Stimulated activated CD4-positive, alpha-beta T cell treated with anti-CD3 and anti-CD28 coated beads, Interleukin-12 subunit alpha, Interleukin-12 subunit beta, amount 100 ng/mL, for 48 hours (primary cell): ENCODE data around the gene CCNI2.

Source experiments
- DNase-seq, 3 donors: peaks; one replicate each; pipeline ENCODE4 v3.0.0-alpha.2; 2020; ENCODE audit warnings: low read depth in 2 of 3, low spot score in 1 of 3

The CCNI2 gene

DNA sequence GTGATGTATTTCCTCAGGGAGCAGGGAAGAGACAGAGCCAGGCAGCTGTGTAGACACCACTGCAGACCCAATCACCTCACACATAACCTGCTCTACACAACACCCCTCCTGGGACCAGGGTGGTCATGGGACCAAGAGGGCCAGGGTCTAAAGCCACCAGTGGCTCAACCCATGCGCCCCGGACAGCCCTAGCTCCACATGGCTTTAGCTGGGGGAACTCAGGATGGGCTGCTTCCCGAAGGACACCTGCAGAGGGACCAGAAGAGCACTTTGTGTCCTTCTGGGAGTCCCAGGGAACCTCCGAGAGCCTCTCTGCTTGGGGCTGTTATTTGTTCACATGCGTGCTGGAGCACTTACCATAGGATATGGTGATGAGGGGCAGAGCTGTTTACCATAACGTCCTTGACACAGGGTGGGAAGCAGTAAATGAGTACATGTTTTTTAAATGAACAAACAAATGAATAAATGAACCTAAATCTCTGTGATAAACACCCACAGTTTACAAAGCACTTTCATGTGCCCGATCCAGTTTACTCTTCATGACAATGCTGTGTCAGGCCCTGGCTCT lies 17.5 kb downstream of the CCNI2 start:
- DNase-seq, result no peak

DNA sequence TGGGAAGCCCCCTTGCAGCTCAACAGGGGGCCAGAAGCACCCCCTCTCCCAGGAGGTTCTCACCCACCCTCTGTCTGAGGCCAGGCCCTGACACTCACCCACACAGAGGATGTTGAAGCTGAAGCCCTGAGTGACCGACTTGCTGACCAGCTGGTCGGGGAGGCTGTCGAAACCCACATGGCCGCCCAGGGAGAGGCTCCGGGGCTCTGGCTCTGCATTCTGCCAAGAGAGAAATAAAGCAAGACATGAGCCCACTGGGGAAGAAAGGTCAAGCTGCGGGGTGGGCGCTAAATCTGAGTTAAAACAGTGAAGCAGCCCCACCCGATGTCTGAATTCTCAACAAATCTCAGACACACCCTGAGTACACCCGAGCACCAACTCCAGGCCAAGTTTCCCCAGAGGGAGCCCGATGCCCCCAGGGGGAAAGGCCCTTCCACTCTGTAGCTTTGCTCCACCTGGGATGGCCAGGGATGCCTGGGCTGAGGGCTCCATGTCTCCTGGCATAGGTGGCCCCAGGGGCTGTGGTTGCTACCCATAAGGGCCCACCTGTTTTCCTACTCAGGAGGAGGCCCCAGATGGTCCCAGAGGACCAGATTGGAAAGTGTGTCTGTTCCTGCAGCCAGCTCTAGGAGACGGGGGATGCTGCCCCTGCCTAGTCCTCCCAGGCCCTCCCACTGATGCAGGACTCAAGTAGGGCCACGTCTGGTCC lies 18.2 kb downstream of the CCNI2 start:
- no peak for DNase-seq

DNA sequence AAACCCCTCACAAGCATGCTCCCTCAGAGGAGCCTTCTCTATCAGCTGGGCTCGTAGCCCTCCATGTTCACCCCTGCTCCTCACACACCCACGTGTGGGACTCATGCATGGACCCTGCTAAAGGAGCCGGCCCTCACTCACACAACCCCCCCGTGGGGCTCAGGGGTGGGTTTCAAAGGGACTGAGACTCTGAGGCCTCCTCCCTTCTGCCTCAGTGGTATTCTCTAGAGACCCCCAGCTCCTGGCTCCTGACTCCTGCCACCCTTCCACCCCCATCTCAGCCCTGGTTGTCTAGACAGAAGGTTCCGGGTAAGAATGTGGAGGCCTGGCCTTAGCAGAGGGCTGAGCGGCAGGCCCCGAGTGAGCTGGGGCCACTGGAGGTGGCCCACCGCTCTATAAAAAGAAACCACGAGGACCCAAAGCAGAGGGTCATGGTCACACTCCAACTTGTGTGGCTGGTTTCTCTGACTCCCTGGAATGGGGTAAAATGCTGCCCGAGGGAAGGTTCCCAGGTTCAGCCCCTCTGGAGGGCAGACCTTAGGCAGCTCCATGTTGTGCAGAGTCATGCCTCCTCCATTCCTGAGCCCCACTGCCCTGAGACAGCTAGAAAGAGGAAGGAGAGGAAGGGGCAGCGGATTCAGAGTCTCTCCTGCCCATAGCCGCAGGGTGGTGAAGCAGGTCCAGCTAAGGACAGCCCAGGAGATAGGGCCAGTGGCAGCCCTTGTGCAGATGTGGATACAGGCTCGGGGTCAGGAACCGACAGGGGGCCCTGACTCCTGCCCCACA lies 19.0 kb downstream of the CCNI2 start:
- DNase-seq, result no peak

DNA sequence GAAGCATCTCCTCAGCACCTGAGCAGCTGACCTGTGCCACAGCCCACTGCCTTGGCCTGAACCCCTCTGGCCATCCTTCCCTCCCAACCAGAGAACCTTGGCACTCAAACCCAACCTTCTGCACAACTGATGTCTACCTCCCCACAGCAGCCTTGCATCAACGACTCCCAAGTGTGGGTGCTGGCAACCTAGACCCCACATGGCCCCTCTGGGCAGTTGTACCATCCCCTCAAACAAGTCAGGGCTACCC lies 19.5 kb downstream of the CCNI2 start:
- DNase-seq, result no peak

DNA sequence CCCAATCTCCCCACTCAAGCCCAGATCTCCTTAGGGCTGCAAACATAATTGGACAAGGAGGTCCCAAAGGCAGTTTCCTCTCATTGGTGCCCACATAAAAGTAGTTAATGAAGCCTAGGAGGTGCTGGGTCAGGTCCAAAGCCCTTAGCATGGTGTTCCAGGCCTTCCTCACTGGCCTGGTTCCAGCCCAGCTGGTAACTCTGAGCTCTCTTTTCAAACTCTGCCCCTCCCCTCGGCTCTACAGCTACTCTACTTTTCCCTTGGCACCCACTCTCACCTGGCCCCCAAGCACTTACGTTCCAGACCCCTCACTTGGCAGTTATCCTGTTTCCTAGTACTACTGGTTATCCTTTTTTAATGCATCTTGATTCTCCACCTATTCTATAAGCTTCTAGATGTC lies 19.9 kb downstream of the CCNI2 start:
- DNase-seq, result no peak

DNA sequence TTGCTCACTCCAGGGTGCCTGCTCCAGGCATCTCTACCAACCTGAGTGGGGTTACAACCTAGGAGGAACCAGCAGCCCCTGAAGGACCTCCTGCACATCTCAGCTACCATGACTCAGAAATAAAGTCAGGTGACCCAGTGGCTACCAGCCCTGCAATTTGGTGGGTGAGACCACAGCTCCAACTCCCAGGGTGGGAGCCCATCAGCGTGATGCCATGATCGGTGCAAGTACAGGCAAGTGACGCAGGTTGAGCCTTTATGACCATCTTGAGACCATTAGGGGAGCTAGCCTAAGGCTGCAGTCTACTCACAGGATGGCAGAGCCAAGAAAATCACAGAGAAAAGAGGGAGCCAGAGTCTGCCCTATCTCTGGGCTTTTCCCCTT lies 21.3 kb downstream of the CCNI2 start:
- no peak for DNase-seq

DNA sequence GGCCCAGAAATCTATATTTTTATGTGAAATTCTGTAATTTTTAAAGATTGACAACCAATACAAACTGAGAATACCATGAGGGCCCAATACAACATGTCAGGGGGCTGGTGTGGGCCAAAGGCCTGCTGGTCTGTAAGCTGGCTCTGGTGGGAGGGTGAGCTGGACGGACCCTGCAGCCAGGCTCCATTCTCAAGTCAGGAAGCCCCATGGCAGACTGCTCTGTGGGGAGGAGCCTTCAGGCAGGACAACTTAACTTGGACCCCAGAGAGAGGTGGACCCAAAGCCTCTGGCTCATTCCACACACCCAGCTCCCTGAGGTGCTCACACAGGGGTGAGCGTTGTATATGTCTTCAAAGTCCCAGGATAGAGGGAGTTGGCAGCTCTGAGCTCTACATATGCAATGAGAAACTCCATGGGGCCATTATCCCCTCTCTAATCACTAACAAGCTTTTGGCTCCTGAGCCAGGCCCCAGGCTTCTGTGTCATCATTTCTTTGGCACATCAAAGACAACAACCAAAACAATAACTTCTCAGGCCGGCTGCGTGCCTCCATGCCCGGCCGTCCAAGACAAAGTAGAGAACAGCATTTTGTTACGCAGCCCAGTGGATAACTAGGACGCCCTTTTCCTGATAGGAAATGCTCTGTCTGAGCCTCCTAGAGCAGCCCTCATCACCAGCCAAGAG lies 23.4 kb downstream of the CCNI2 start:
- DNase-seq, result no peak

DNA sequence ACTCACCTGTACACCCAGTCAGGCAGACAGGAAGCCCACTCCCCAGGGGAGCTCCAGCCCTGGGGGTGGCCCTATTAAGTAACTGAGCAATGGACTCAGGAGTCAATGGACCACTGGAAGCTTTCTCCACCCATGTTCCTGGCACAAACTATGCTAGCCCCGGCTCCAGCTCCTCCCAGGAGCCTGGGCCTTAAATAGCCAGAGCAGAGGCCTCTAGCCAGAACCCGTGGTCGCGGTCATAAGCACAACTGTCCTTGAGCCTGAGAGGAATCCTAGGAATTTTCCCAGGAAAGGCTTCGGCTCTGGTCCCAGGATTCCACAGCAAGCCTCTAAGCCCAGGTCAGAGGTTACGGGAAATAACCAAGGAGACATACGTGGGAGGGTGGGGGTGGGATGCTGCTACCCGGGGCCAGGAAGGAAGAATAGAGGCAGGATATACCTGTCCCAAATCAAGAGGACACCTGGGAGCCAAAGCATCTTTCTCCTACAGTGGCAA lies 24.3 kb downstream of the CCNI2 start:
- no peak for DNase-seq

DNA sequence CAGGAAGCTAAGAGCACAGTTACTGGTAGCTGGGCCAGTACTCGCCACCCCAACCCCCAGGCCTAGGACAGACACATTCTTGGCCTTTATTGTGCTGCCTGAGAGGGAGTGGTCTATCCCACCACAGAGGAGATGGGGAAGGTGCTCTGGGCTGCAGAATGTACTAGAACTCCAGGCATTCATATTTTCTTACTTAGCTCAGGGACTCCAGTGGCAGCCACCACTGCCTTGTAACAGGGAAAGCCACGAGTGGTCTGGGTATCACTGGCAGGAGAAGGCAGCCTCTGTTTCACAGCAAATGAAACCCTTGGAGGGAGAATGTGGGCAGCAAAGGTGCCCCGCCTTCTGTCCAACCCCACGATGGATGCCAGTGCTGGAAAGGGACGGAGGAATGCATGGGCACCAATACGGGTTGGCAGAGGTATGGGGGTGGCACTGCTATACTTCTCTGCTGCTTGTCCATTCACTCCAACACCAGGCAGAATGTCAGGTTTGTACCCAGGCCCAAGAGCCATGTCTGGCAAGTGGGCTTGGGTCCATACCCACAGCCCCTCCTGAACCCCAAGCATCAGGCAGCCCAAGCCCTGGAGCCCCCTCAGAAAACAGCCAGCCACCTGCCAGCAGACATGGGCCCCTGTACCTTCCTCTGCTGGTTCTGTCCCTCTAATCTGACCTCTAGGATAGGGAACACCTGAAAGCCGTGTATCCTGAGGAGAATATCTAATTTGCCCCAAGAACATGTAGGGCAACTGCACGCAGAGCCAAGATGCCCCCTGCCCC lies 25.3 kb downstream of the CCNI2 start:
- DNase-seq, result no peak

DNA sequence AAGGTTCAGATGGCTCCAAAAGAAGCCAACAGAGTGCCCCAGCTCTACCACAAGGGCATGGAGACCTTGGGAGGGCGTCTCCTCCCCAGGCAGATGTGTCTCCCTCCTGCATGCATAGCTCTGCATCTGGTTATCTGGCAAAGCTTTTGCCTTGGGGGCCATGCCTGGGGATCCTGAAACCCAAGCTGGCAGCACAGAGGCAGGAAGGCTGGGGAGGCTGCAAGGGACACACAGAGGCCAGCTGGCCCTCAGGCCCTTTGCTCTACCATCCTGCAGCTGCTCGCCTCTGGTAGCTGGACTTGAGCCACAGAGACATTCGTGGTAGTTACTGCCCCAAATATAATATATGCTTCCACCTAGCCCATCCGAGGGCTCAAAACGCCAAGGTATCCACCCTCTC lies 25.9 kb downstream of the CCNI2 start:
- DNase-seq, result no peak

DNA sequence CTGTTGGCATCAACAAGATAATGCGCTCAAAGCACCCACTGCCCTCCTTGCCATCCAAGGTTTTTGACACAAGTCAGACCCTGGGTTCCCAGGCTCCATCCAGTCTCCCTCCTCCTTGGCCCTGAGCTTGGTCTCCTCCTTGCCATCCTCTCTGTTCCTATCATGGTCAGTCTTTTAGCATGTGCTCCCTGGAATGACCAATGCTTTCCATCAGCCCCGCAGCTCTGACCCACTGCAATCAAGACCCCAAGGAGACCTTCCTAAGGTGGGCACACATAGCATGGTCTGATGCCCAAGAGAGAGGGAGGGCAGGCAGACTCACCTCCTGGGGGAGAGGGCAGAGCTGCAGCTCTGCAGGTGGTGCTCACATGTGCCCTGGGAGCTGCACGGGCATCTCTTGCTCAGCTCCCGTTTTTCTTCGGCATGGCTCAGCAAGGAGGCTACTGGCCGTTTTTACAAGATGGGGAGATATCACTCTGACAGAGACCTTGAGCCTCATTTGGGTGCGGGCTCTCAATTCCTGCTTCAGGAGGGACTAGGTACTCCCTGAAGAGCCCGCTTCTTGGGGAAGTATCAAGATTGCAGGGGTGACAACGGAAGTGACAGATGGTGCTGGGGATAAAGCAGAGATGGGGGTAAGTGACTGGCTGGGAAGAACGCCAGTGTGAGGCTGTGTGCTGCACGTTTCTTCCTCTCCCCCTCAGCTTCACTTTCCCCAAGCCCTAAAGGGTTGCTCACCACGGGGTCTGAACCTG lies 26.6 kb downstream of the CCNI2 start:
- DNase-seq, result no peak

DNA sequence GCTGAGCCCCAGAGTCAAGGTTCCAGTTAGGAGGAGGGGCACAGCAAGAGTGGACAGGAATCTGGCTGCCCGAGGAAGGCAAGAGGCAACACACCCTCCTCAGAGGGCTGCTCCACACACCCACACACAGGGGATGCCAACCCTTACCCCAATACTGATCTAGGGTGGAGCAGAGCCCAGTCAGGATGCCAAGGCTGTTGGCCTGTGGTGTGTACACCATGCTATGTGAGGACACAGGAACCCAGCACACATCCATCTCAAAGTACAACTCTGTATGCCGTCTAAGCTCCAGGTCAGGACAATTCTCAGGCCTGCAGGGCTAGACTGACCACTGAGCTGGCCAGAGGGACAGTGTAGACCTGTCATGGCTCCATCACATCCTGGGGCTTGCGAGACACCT lies 27.2 kb downstream of the CCNI2 start:
- no peak for DNase-seq

DNA sequence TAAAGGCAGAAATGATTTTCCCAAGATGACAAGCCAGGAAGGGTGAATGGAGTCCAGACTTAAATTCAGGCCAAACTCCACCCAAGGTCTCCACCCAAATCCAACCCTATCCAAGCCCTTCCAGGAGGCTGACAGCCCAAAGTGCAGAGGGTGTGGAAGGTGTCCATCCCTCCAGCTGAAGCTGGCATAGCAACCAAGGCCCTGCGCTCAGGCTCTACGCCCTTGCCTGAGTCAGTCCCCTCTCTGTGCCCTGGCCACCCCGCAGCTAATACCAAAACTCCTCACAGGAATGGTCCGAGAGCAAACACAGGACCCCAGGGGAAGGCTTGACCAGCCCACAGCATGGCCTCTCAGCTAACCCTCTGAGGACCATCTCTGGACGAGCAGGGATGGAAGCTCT lies 27.7 kb downstream of the CCNI2 start:
- no peak for DNase-seq

DNA sequence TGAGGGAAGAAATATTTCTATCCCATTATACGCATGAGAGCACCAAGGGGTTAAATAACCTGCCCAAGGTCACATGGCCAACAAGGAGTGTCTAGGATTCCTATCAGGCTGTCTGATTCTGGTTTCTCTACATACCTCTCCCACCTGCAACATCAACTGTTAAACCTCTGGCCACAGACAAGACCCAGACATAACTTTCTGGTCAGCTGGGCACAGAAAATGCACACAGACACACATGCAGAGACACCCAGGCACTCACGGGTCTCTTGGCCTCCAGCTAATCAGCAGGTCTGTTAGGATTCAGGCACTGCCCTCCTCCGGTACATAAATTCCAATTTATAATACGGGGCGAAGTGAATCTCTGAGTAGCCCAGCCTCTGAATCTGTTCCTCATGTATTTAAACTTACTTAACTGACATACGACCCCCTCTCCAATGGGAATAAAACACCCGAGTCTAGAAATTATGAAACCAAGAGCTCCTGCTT lies 28.3 kb downstream of the CCNI2 start:
- no peak for DNase-seq

DNA sequence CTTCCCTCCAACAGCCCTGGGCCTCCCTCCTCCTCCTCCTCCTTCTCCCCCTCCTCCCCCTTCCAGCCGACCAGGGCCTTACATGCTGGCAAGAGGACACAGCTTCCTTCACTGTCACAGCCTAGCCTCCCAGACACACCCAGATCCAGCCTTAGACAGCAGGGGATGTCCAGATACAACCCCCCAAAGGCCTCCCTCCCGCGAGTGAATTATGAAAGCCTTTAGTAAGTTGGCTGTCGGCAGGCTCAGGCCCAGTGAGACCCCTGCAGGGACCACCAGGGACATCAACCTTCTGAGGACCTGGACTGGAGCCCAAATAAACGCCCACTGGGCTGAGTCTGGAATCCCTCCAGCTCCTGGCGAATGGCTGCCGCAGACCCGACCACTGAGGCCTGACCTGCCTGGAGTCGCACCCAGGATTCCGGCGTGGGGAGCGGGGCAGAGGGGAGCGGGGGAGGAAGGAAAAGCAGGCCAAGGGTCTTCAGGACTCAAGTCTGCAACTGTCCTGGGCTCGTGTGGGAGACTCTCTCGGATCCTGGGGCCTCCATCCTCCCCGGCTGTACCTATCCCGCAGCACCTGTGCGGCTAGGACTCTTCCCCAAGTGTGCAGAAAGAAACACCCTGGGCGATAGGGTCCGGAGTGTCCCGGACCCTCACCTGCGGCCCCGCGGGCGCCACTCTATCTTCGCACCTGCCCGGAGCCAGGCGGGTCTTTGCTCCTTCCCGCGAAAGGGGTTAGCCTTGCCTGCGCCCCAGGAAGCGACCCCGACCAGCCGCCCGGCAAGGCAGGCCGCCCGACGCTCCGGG lies 29.1 kb downstream of the CCNI2 start:
- DNase-seq, result no peak

DNA sequence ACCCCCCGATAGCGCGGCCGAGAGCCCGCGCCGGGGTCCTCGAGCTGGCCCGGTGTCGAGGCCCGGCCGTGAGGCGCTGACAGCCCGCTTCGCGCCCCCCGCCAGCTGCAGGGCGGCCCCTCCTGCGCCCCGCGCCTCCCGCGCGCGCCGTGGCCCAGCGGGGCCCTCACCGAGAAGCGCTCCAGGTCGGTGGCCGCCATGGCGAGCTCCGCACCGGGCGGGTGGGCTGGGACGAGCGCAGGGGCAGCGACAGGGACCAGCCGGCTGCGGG lies 29.6 kb downstream of the CCNI2 start:
- no peak for DNase-seq

DNA sequence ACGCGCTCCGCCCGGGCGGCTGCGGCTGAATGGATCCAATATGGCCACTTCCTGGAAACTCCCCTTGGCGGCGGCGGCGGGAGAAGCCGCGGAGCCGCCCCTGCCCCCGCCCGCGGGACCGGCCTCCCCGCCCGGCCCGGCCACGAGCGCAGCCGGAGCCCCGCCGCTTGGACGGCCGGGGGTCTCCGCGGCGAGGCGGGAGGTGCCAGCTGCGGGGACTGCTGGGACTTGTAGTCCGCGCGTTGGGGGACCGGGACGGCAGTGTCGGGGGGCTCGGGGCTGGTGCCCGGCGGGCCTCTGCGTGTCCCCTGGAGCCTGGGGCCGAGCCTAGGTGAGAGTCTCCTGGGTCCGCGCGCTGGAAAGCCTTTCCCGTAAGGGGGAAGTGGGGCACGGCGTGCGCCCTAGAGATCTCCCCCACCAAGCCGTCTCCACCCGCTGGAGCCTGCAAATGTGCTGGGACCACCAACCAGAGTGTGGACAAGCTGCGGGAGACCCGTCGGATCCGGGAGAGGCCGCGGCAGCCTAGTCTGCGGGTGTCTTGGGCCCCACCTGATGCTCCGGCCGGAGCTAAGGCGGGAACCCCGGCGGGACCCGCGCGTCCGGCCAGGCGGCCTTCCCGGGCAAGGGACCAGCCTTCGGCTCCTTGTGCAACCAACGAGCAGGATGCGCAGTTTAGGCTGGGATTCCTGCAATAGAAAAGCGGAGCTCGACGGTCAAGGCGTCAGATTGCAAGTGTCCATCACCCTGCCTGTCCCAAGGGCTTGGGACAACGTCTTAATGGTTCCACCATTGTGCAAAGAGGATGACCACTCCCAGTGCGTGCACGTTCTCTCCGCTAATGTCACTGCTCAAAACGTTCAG lies 30.2 kb downstream of the CCNI2 start, which contains the start of gene SEPTIN8:
TSS of gene SEPTIN8 (minus strand) at position 31 of the 861 bp plus-strand sequence. CDS start 102 bp downstream, outside the sequence.
- DNase-seq, result peak in 1 of 3 donors; percentile 40

DNA sequence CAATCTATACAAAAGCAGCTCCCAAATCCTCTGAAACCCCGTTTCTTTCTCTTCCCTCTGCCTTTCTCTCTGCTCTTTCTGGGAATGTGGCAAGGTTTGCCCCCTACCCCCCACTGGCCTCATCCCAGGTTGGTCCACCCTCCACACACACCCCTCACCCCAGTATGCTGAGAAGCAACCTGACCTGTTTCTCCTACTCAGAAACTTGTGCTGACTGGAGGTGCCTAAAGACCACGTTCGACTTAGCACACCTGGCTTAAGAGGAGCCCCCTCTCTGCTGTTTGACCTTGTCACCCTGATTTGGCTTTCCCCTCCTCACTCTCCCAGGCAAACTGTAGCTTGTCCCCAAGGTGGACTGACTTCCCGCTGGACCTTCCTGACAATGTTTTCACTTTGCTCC lies 30.9 kb downstream of the CCNI2 start:
- no peak for DNase-seq

DNA sequence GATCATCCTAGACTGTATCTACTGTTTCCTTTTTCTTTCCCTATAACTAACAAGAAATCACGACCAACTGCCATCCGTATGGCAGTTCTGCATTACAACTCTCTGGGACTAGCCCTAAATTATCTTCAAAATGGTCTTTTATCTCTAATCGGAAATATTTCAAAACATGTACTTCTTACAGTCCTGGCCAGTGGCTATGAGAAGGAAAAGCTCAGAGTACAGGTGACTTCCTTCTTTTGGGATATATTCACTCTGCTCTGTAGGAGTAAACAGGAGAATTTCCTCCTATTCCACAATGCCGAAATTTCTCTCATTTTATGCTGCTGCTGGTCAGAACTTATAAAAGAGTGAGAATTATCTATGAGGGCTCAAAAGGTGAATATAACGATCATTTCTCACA lies 31.6 kb downstream of the CCNI2 start:
- DNase-seq, result no peak
